GM12801 (cell line): ENCODE measurements around the gene SCO1.

Experiments used
- CTCF ChIP-seq: IDR thresholded peaks from one replicate; pipeline ENCODE4 v1.5.1; 2011; ENCODE audit warnings: control low read depth; ENCODE audit not compliant: insufficient read length; ENCODE audit errors: extremely low read depth

Gene SCO1

GRCh38 chr17:10631701-10632100 lies 65.6 kb downstream of the SCO1 start:
- no peak for TF ChIP-seq CTCF

- TF ChIP-seq CTCF = no peak
Measured at GRCh38 chr17:10631048-10631700, 66.2 kb downstream of the SCO1 start.

- TF ChIP-seq CTCF = no peak
Measured at GRCh38 chr17:10629706-10630105, 67.6 kb downstream of the SCO1 start.

GRCh38 chr17:10628756-10629155 lies 68.6 kb downstream of the SCO1 start:
- TF ChIP-seq CTCF = no peak

- no peak for TF ChIP-seq CTCF
Measured at GRCh38 chr17:10626390-10626789, 70.9 kb downstream of the SCO1 start.

GRCh38 chr17:10624969-10625368 lies 72.4 kb downstream of the SCO1 start:
- no peak for TF ChIP-seq CTCF

- TF ChIP-seq CTCF = no peak
Measured at GRCh38 chr17:10623737-10624338, 73.5 kb downstream of the SCO1 start.
